Vagina (tissue), 2 donors: ENCODE results near the gene SLC1A4. TPM values are rescaled to one million over a fixed set of nuclear protein-coding genes. Genes with fewer than 3 reads are reported as not detected.
"Not testable (repeated sequence)": the region's sequence is repeated elsewhere in the genome, so short reads cannot be mapped to it uniquely, and the experiment has no call there.

Experiments used
- DNase-seq, 2 donors: peaks; one replicate each; pipeline ENCODE4 v3.0.0-alpha.2; 2017; ENCODE audit errors: extremely low spot score in 2 of 2
- H3K27ac ChIP-seq: fragments of 200-600 bp; sonication (generic); one replicate; pipeline ENCODE4 v1.5.1; 2019
- H3K27me3 ChIP-seq: fragments of 200-600 bp; sonication (generic); one replicate; pipeline ENCODE4 v1.5.1; 2019
- H3K36me3 ChIP-seq, 2 donors: fragments of 200-600 bp; sonication (generic); one replicate each; pipeline ENCODE4 v1.5.1; 2017 to 2019
- H3K4me1 ChIP-seq: fragments of 200-600 bp; sonication (generic); one replicate; pipeline ENCODE4 v1.5.1; 2019
- H3K4me3 ChIP-seq, 2 donors: fragments of 200-600 bp; sonication (generic); 1 replicate in 1 of 2; 2 replicates in 1 of 2; pipeline ENCODE4 v1.5.1; 2016 to 2019
- H3K9me3 ChIP-seq: fragments of 200-600 bp; sonication (generic); one replicate; pipeline ENCODE4 v1.5.1; 2019
- CTCF ChIP-seq, 3 experiments: fragments of 450-650 bp in 2 of 3; fragments of 200-600 bp in 1 of 3; sonication (generic) in 1 of 3; IDR thresholded peaks; one replicate each; pipeline ENCODE4 v1.5.1; 2017 to 2019; ENCODE audit warnings: antibody characterized with exemption in 3 of 3, mild to moderate bottlenecking in 2 of 3, moderate library complexity in 2 of 3
- POLR2A ChIP-seq, 2 donors: fragments of 450-650 bp; IDR thresholded peaks; one replicate each; pipeline ENCODE4 v1.6.1; 2017; ENCODE audit warnings: antibody characterized with exemption in 2 of 2, mild to moderate bottlenecking in 2 of 2, moderate library complexity in 2 of 2
- POLR2AphosphoS5 ChIP-seq, 2 donors: sonication (generic); formaldehyde crosslinking; IDR thresholded peaks; one replicate each; pipeline ENCODE4 v1.9.0; 2017; ENCODE audit warnings: antibody characterized with exemption in 2 of 2, mild to moderate bottlenecking in 2 of 2, low read depth in 1 of 2; ENCODE audit not compliant: insufficient read depth in 1 of 2
- intact Hi-C: fragments of 100-400 bp; cut with DNase I; formaldehyde crosslinking; loops from one replicate; pipeline ENCODE4 v1.15.1; 2023
- total RNA-seq: library from RNA; depleted of rRNA; stranded (reverse); fragments of >200 nt; gene quantifications from one replicate; pipeline ENCODE4 v1.2.3, GENCODE V29; 2016

The SLC1A4 gene
- total RNA-seq, 1 donor from 2014 or later: 11.5 TPM

GRCh38 chr2:65019675-65020195 lies 30.5 kb downstream of the SLC1A4 start:
- peaks cover 0 to 18% of the 10 kb centered on the region in 2 donors for H3K36me3 ChIP-seq
- no peak overlapping the region for H3K4me3 ChIP-seq
- DNase-seq: no peak
- intact Hi-C loops: no loop called here
- H3K9me3 ChIP-seq: no peaks in the 10 kb centered on the region
- TF ChIP-seq CTCF (IDR thresholded peaks at IDR 0.05): no peak
- TF ChIP-seq POLR2AphosphoS5 (IDR thresholded peaks at IDR 0.05; ENCODE audit: insufficient read depth in 1 of 2, low read depth in 1 of 2): no peak
- no peak for TF ChIP-seq POLR2A (IDR thresholded peaks at IDR 0.05)
- H3K4me1 ChIP-seq: no peaks in the 10 kb centered on the region
- H3K27me3 ChIP-seq: no peaks in the 10 kb centered on the region
- H3K27ac ChIP-seq: no peak overlapping the region

- H3K36me3 ChIP-seq: peaks cover 0 to 18% of the 10 kb centered on the region in 2 donors
- H3K4me1 ChIP-seq: not testable (repeated sequence)
Measured at GRCh38 chr2:65020251-65020650, 31.1 kb downstream of the SLC1A4 start.

GRCh38 chr2:65020943-65021528 lies 31.8 kb downstream of the SLC1A4 start:
- no peak for DNase-seq
- Histone ChIP-seq H3K9me3 (no peaks in the 10 kb centered on the region), H3K27ac (no peak overlapping the region), H3K4me1 (no peaks in the 10 kb centered on the region), H3K36me3 (peaks cover 0 to 18% of the 10 kb centered on the region in 2 donors), H3K27me3 (no peaks in the 10 kb centered on the region), H3K4me3 (no peak overlapping the region)
- intact Hi-C loops: no loop called here
- TF ChIP-seq CTCF (IDR thresholded peaks at IDR 0.05) (no peak), POLR2AphosphoS5 (IDR thresholded peaks at IDR 0.05; ENCODE audit: insufficient read depth in 1 of 2, low read depth in 1 of 2) (no peak), POLR2A (IDR thresholded peaks at IDR 0.05) (no peak)

More at GRCh38 chr2:65020251-65020650, 31.1 kb downstream of the SLC1A4 start:
- H3K27ac ChIP-seq, H3K4me3 ChIP-seq, DNase-seq, intact Hi-C loops, H3K9me3 ChIP-seq, H3K27me3 ChIP-seq: not testable (repeated sequence)

GRCh38 chr2:65021709-65022108 lies 32.5 kb downstream of the SLC1A4 start:
- no peaks in the 10 kb centered on the region for H3K27me3 ChIP-seq
- H3K27ac ChIP-seq: no peak overlapping the region
- H3K36me3 ChIP-seq: peaks cover 0 to 13% of the 10 kb centered on the region in 2 donors
- intact Hi-C loops: no loop called here
- H3K4me3 ChIP-seq: no peak overlapping the region
- DNase-seq: no peak
- no peaks in the 10 kb centered on the region for H3K9me3 ChIP-seq
- TF ChIP-seq POLR2AphosphoS5 (IDR thresholded peaks at IDR 0.05; ENCODE audit: insufficient read depth in 1 of 2, low read depth in 1 of 2) (no peak), POLR2A (IDR thresholded peaks at IDR 0.05) (no peak), CTCF (IDR thresholded peaks at IDR 0.05) (no peak)
- H3K4me1 ChIP-seq: no peaks in the 10 kb centered on the region

- intact Hi-C loops: no loop called here
- peaks cover 0 to 10% of the 10 kb centered on the region in 2 donors for H3K36me3 ChIP-seq
- H3K4me1 ChIP-seq: no peaks in the 10 kb centered on the region
- DNase-seq: no peak
- H3K4me3 ChIP-seq: no peak overlapping the region
- H3K27ac ChIP-seq: no peak overlapping the region
- no peaks in the 10 kb centered on the region for H3K9me3 ChIP-seq
- no peaks in the 10 kb centered on the region for H3K27me3 ChIP-seq
- TF ChIP-seq CTCF (IDR thresholded peaks at IDR 0.05): no peak
- no peak for TF ChIP-seq POLR2A (IDR thresholded peaks at IDR 0.05)
- no peak for TF ChIP-seq POLR2AphosphoS5 (IDR thresholded peaks at IDR 0.05; ENCODE audit: insufficient read depth in 1 of 2, low read depth in 1 of 2)
Measured at GRCh38 chr2:65022189-65022588, 33.0 kb downstream of the SLC1A4 start.
